ENCODE data around the gene BTNL2.

The BTNL2 gene

DNA sequence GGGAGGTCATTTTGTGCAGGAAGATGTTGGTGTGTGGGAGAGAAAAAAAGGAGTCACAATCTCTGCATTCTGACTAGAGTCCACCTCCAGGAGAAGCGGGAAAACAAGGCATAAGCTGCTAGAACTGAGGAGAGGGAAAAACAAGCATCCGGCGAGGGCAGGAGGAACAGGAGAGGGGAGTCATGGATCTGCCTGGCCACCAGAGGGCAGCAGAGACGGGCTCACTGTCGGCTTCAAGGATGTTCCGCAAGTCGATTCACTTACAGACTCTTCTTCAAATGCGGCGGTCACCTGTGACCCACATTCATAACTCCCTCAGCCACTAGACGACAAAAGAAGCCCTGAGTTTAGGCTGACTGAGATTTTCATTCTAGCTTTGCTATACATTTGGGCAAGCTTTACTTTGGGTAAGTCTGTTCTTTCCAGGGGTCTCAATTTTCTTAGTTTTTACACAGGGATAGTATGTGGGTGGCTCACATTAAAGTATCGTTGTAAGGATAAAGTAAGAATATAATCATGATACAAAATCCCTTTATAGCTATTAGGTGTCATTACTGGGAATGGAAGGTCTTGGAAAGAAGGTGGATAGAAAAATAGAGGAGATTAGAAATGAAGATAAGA is 6.6 kb upstream of the BTNL2 start:
- peak; percentile 81 for DNase-seq

GRCh38 chr6:32411566-32412327 is 4.8 kb upstream of the BTNL2 start:
- no peak for DNase-seq

DNA sequence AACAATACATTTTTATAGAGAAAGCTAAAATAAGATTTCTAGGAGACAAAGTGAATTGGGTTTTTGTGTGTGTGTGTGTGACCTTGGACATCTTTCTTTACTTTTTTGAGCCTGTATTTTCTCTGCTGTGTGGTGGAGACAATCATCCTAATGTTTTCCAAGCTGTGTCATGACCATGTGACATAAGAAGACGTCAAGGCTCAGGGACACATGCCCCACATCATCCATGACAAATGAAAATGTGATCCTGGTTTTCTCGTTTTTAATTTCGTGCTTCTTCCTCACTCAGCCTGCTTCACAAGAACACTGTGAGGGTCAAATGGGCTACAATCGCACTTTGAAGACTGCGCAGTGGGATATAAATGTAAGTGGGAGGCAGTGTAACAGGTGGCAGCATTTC is 3.9 kb upstream of the BTNL2 start:
- DNase-seq, result no peak

DNA sequence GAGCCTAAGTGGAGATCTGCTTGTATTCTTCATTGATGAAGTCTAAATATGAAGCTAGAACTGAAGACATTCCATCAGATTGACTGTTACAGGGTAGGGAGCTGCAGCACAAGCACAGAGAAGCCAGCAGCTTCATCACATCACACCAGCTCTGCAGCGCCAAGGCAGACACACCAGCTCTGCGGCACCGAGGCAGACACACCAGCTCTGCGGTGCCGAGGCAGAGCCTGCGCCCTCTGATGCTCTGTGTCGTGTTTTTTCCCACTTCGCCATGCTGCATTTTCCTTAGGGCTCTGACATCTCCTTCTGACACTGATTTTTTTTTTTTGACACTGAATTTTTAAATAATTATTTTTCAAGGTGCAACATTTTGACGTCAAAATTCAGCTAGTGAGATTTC is 784 bp downstream of the BTNL2 start:
- DNase-seq, result no peak

DNA sequence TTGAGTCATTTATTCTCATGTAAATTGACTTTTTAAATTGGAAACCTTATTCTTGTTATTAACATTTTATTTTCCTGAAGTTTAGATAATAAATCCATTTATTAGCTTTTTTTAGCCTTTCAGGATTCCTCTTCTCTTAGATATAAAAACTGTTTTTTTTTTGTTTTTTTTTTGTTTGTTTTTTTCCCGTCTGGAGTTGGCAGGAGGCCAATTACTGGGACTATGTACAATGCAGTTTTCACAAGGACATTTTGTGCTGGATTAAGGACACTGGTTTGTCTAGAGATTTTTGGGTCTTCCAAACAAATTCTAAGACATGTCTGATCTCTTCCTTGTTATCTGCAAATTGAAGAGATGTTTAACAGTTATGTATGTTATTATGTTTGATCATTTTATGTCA is 1.3 kb downstream of the BTNL2 start:
- no peak for DNase-seq

GRCh38 chr6:32402812-32403211 is 4.2 kb downstream of the BTNL2 start:
- no peak for DNase-seq

GRCh38 chr6:32401284-32401963 is 5.6 kb downstream of the BTNL2 start:
- DNase-seq, result no peak

DNA sequence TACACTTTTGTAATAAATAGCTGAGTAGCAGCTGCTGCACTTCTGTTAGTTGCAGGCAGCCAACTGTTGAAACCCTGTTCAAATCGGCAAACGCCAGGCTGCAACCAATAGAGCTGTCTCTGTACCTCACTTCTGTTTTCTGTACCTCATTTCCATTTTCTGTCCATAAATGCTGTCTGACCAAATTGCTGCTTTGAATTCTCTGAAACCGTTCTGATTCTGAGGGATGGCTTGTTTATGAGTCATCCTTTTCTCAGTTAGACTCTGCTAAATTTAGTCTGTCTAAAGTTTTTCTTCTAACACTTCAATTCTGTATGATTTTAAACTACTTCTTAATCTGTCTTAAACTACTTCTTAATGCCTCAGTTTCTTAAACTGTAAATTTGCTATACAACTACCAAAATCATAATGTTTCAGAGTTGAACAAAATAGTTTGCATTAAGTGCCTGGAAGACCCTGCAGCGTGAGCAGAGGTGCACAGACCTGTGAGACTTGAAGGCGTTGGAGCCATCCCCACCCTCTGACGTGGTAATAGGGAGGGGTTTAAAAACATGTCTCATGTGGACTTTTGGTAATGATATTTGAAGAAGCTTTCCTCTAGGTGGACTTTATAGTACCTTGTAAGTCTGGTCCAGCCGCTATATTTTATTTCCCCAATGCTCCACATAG is 9.6 kb downstream of the BTNL2 start:
- DNase-seq, result no peak

- DNase-seq, result no peak
Measured at GRCh38 chr6:32396028-32396427, 11.0 kb downstream of the BTNL2 start.

DNA sequence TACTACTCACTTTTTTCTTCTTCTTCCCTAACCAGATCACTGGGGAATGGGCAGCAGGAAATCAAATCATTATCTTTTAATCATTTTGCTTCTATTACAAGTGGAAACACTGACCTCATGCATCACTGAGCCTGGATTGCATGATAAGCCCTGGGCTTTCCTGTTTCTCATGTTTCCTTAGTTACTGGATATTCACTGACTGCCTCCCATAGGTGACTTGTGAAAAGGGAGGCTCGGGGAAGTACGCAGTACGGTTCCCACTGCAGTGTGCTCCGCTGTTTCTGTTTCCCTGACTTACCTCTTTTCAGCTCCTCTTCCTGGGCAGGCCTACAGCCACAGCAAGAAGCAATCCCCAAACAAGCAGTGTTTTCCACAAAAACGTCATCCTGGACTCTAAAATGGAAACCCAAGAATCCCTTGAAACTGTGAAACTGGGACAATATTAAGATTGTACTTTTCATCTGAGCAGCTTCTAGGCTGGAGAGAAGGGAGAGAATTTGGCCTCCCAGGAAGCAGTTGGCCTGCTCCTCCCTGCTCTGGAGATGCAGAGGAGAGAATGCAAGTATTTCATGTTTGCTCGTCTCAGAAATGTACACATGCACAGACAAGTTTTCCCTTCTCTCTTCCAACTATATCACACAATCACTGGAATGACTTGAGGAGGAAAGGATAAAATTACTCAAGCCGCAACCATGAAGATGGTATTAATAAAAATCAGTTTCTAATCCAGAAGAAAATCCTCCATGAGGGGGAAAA is 13.1 kb downstream of the BTNL2 start:
- no peak for DNase-seq

DNA sequence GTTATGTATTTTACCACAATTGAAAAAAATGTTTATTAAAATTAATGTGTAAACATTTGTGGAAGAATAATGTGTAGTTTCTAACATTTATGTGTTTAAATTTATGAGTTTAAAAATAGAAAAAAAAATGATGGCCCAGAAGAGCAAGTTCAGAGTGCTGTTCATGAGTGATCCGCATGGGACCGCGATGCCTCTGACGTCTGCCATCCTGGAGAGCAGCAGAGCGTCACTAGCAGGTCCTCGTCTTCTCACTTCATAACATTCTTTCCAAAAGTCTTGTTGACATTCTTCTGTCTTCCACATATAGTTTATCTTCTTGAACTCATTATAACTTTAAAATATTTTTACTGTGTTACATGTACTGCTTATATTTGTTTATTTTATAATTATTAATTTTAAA is 15.5 kb downstream of the BTNL2 start:
- no peak for DNase-seq

GRCh38 chr6:32387589-32388340 is 19.2 kb downstream of the BTNL2 start:
- no peak for DNase-seq

- no peak for DNase-seq
Measured at GRCh38 chr6:32386040-32386439, 20.9 kb downstream of the BTNL2 start.

- no peak for DNase-seq
Measured at GRCh38 chr6:32382757-32383420, 24.1 kb downstream of the BTNL2 start.

- no peak for DNase-seq
Measured at GRCh38 chr6:32379545-32379944, 27.4 kb downstream of the BTNL2 start.

- no peak for DNase-seq
Measured at GRCh38 chr6:32375739-32376529, 31.0 kb downstream of the BTNL2 start.

DNA sequence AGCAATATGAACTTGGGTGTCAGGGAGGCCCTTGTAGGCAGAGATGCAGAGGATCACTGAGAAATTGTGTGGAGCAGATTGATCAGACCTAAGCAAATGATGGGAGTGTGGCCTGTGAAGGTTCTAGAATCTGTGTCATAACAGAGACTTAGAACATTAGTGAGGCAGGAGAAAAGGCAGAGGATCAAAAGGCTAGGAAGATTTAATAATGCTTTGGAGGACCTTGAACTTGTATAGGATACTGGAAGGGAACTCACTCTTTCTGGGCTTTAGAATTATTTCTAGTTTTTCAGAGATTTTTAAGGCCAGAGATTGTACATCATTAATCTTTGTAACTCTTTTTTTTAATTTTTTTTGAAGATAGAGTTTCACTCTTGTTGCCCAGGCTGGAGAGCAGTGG is 35.2 kb downstream of the BTNL2 start, which contains the start of gene TSBP1:
Gene TSBP1, minus strand, starts transcription at position 101 of the 400 bp plus-strand sequence. CDS start 197 bp downstream, outside the sequence.
- no peak for DNase-seq

DNA sequence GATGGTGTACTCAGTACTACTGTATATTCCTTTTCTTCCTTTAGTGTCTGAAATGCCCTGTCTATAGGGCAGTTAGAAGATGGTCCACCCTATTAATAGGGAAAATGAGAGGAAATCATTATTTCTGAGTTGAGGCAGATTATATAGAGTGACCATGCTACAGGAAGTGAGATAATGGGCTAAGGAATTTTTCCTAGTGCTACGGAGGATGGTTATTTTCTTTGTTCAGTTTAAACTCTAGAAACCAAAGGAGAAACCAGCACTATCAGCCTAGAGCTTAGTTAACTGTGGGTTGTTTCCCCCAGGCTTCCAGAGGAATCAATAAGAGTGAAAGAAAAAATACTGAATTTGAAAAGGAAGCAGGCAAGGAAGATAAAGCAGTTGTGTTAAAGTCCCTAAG is 35.8 kb downstream of the BTNL2 start:
- DNase-seq, result no peak

DNA sequence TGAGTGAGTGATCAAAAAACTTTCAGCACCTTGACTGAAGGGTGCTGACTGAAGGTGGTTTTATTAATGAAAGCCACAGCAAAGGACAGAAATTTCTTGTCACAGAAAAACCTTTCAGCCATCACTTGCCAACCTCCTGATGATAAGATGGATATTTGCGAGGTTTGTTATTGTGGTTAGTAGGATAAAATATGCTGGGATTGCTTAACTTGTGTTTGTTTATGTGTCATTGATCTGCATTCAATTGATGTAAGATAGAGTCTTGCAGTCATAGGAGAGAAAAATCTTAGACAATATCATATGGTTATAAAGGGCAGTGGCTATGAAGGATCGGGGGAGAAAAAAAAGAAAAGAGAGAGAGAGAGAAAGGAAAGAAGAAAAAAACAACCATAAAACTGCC is 36.5 kb downstream of the BTNL2 start:
- no peak for DNase-seq

DNA sequence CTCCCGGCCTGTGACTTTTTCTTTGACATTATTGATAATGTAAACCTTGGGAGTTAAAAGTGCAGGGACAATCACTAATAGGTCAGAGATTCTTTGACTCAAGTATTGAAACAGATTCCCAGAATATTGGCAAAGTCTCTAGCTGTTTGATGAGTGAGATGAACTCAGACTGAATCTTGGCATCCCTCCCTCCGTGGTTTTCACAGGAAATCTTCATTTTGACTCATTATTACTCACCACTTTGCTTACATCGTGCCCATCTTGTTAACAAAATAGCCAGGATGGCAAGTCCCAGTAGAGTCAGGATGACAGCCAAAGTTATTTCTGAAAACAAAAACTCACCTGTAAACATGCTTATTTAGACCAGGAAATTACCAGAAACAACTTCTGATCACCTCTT is 37.3 kb downstream of the BTNL2 start:
- no peak for DNase-seq

GRCh38 chr6:32367644-32368043 is 39.3 kb downstream of the BTNL2 start:
- DNase-seq, result no peak

Measured in CD4-positive, alpha-beta T cell treated with Interleukin-17A for 1 hour (primary cell).